Upper lobe of left lung (tissue), 6 donors: ENCODE measurements around the gene PRKN. TPM values are rescaled to one million over a fixed set of nuclear protein-coding genes. Genes with fewer than 3 reads are reported as not detected.

Experiments used
- ATAC-seq, 2 donors: fragments of 200-7000 bp; cut with Tn5 transposase; one replicate each; pipeline ENCODE4 v1.9.1; 2022; ENCODE audit warnings: mild to moderate bottlenecking in 2 of 2, moderate library complexity in 2 of 2; ENCODE audit not compliant: low FRiP score in 2 of 2
- DNase-seq, 2 donors: peaks; one replicate each; pipeline ENCODE4 v3.0.0-alpha.2; 2019 to 2020
- H3K27ac ChIP-seq, 4 donors: fragments of 200-600 bp; sonication (generic); one replicate each; pipeline ENCODE4 v1.5.1; 2016 to 2019
- H3K27me3 ChIP-seq, 4 donors: fragments of 200-600 bp; sonication (generic); one replicate each; pipeline ENCODE4 v1.5.1; 2017 to 2019
- H3K36me3 ChIP-seq, 4 donors: fragments of 200-600 bp; sonication (generic); one replicate each; pipeline ENCODE4 v1.5.1; 2016 to 2019
- H3K4me1 ChIP-seq, 4 donors: fragments of 200-600 bp; sonication (generic); one replicate each; pipeline ENCODE4 v1.5.1; 2018 to 2019
- H3K4me3 ChIP-seq, 4 donors: fragments of 200-600 bp; sonication (generic); one replicate each; pipeline ENCODE4 v1.5.1; 2017 to 2019; ENCODE audit warnings: mild to moderate bottlenecking in 2 of 4, moderate library complexity in 1 of 4
- H3K9me3 ChIP-seq, 4 donors: fragments of 200-600 bp; sonication (generic); one replicate each; pipeline ENCODE4 v1.5.1; 2018 to 2019
- CTCF ChIP-seq, 6 experiments: fragments of 450-650 bp in 4 of 6; fragments of 200-600 bp in 2 of 6; sonication (generic) in 2 of 6; IDR thresholded peaks; one replicate each; pipeline ENCODE4 v1.5.1; 2016 to 2019; ENCODE audit warnings: antibody characterized with exemption in 6 of 6
- EP300 ChIP-seq, 4 donors: sonication (generic); formaldehyde crosslinking; IDR thresholded peaks; one replicate each; pipeline ENCODE4 v1.5.1; 2017; ENCODE audit warnings: antibody characterized with exemption in 4 of 4, control low read depth in 2 of 4
- POLR2A ChIP-seq, 4 donors: fragments of 450-650 bp; IDR thresholded peaks; one replicate each; pipeline ENCODE4 v1.5.1; 2016 to 2017; ENCODE audit warnings: antibody characterized with exemption in 4 of 4, mild to moderate bottlenecking in 2 of 4
- POLR2AphosphoS5 ChIP-seq, 2 donors: sonication (generic); formaldehyde crosslinking; IDR thresholded peaks; one replicate each; pipeline ENCODE4 v1.5.1; 2017; ENCODE audit warnings: antibody characterized with exemption in 2 of 2
- WGBS, 2 donors: methylation state at CpG; one replicate each; pipeline ENCODE4 v1.1.5; 2017 to 2018; 5-methylcytosine and 5-hydroxymethylcytosine counted together
- total RNA-seq, 6 donors: library from RNA; depleted of rRNA in 4 of 6; stranded (reverse); fragments of >200 nt in 4 of 6; gene quantifications; one replicate each; pipeline versions ENCODE4 v1.1.0 to v1.2.1, GENCODE V29; 2016 to 2021
- donor health status: DM: no; HTN: no; CAD: no; lungs with moderate emphysema.
- donor health status: DM: no; HTN: yes; CAD: no; lungs with severe emphysema.

PRKN gene
- total RNA-seq, 6 donors from 2014 or later: 2.7 to 29.3 (median 5.5) TPM

DNA sequence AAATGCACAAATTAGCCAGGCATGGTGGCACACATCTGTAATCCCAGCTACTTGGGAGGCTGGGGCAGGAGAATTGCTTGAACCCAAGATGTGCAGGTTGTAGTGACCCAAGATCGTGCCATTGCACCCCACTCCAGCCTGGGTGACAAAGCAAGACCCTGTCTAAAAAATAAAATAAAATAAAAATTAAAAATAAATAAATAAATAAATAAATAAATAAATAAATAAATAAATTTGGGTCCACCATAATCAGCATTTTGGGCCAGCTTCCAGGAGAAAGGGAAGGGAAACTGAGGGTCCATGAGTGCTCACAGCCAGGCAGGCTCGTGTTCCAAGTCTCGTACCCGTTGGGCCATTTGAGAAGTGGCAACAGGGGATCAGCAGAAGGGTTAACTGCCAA is 1322.1 kb downstream of the PRKN start:
- ATAC-seq: no peak
- 93 to 94% methylated on average over 4 of the region's 4 CpGs for WGBS, 2 donors
- TF ChIP-seq CTCF (IDR thresholded peaks at IDR 0.05) (no peak), POLR2A (IDR thresholded peaks at IDR 0.05) (no peak), POLR2AphosphoS5 (IDR thresholded peaks at IDR 0.05) (no peak), EP300 (IDR thresholded peaks at IDR 0.05) (no peak)

GRCh38 chr6:161403717-161404116 is 1323.8 kb downstream of the PRKN start:
- ATAC-seq: no peak
- Histone ChIP-seq H3K27me3 (no peaks in the 10 kb centered on the region), H3K27ac (no peak overlapping the region), H3K4me1 (no peaks in the 10 kb centered on the region), H3K36me3 (no peaks in the 10 kb centered on the region), H3K9me3 (peaks cover 0 to 7% (median 2%) of the 10 kb centered on the region in 4 donors), H3K4me3 (no peak overlapping the region)
- 87 to 100% methylated on average over 1 of the region's 1 CpG for WGBS, 2 donors
- TF ChIP-seq CTCF (IDR thresholded peaks at IDR 0.05): no peak
- no peak for TF ChIP-seq POLR2A (IDR thresholded peaks at IDR 0.05)
- no peak for TF ChIP-seq POLR2AphosphoS5 (IDR thresholded peaks at IDR 0.05)
- TF ChIP-seq EP300 (IDR thresholded peaks at IDR 0.05): no peak
- DNase-seq: no peak

More for the DNA sequence above, 1322.1 kb downstream of the PRKN start:
- no peaks in the 10 kb centered on the region for H3K4me1 ChIP-seq
- H3K4me3 ChIP-seq: no peak overlapping the region
- no peak overlapping the region for H3K27ac ChIP-seq
- no peak for DNase-seq
- H3K36me3 ChIP-seq: no peaks in the 10 kb centered on the region
- peaks cover 0 to 7% (median 2%) of the 10 kb centered on the region in 4 donors for H3K9me3 ChIP-seq
- no peaks in the 10 kb centered on the region for H3K27me3 ChIP-seq

DNA sequence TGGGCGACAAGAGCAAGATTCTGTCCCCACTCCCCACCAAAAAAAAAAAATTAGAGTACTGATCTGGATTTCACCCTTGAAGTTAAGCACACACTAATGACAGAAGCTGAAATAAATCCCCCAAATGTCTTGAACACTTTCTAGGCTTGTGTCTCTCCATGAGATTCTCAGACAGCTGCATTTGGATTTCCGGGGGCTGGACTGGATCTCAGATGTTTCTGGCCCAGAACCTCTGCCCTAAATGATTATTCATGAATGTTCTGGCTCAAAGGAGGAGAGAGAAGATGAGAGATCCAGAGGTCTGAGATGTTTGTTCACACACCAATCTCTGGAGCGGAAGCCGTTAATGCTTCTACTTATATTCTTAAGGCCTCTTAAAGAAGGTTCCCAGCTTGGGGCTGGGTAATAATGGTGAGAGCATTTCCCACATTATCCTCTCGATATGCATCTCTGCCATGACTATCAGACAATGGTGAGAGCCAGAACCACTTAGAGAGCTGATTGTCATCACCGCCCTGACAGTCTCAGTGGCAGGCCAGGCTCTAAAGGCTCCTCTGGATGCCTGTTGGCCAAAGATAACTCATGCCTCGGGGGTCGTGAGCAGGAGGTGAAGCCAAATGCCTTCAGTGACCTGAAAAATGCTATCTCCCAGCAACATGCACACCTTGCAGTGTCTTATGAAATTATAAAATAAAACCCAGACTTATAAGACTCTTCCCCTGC is 1325.8 kb downstream of the PRKN start:
- Histone ChIP-seq H3K9me3 (peaks cover 0 to 7% (median 2%) of the 10 kb centered on the region in 4 donors), H3K36me3 (no peaks in the 10 kb centered on the region), H3K4me1 (no peaks in the 10 kb centered on the region), H3K4me3 (no peak overlapping the region), H3K27ac (no peak overlapping the region), H3K27me3 (no peaks in the 10 kb centered on the region)
- ATAC-seq: no peak
- DNase-seq: no peak
- WGBS, 2 donors: 83 to 86% methylated on average over 8 of the region's 8 CpGs
- TF ChIP-seq POLR2A (IDR thresholded peaks at IDR 0.05) (no peak), EP300 (IDR thresholded peaks at IDR 0.05) (no peak), POLR2AphosphoS5 (IDR thresholded peaks at IDR 0.05) (no peak), CTCF (IDR thresholded peaks at IDR 0.05) (no peak)

GRCh38 chr6:161400671-161401070 is 1326.9 kb downstream of the PRKN start:
- no peaks in the 10 kb centered on the region for H3K4me1 ChIP-seq
- DNase-seq (no peak), ATAC-seq (no peak)
- H3K27ac ChIP-seq: no peak overlapping the region
- peaks cover 0 to 7% (median 2%) of the 10 kb centered on the region in 4 donors for H3K9me3 ChIP-seq
- H3K27me3 ChIP-seq: no peaks in the 10 kb centered on the region
- no peak overlapping the region for H3K4me3 ChIP-seq
- no peak for TF ChIP-seq EP300 (IDR thresholded peaks at IDR 0.05)
- TF ChIP-seq CTCF (IDR thresholded peaks at IDR 0.05): no peak
- no peak for TF ChIP-seq POLR2A (IDR thresholded peaks at IDR 0.05)
- no peak for TF ChIP-seq POLR2AphosphoS5 (IDR thresholded peaks at IDR 0.05)
- no peaks in the 10 kb centered on the region for H3K36me3 ChIP-seq
- 76 to 83% methylated on average over 5 of the region's 5 CpGs for WGBS, 2 donors

DNA sequence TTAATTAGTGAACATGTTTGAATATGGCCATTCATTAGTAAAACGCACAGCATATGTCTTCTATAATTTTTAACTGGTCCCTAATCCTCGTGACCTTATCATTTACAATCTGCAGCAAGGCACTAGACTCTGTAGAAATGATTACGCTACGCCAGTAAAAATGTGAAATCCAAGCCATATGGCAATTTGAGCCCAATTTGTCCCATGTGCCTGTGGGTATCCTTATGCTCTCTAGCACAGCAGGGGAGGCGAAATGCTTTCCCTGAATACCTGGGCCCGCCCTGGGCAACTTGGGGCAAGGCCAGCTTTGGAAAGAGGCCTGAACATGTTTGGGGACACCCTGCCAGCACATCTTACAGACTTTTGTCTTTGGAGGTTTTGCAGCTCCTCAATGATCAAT is 1331.0 kb downstream of the PRKN start:
- H3K27ac ChIP-seq: no peak overlapping the region
- H3K4me3 ChIP-seq: no peak overlapping the region
- H3K36me3 ChIP-seq: no peaks in the 10 kb centered on the region
- no peaks in the 10 kb centered on the region for H3K9me3 ChIP-seq
- H3K4me1 ChIP-seq: peaks cover 0 to 3% (median 0%) of the 10 kb centered on the region in 4 donors
- no peaks in the 10 kb centered on the region for H3K27me3 ChIP-seq
- WGBS, 2 donors: 86 to 96% methylated on average over 5 to 6 of the region's 6 CpGs
- ATAC-seq (no peak), DNase-seq (no peak)
- TF ChIP-seq EP300 (IDR thresholded peaks at IDR 0.05): no peak
- no peak for TF ChIP-seq POLR2AphosphoS5 (IDR thresholded peaks at IDR 0.05)
- TF ChIP-seq CTCF (IDR thresholded peaks at IDR 0.05): no peak
- no peak for TF ChIP-seq POLR2A (IDR thresholded peaks at IDR 0.05)
